ENCODE results near the gene SLC9A9. TPM values are rescaled to one million over a fixed set of nuclear protein-coding genes. Genes with fewer than 3 reads are reported as not detected.

SLC9A9 gene
- total RNA-seq, 1 experiment from 2014 or later, result not detected

- H3K9me3 ChIP-seq, result no peaks in the 10 kb centered on the region
- intact Hi-C loops (cut with micrococcal nuclease; ENCODE audit: unreplicated experiment), result no loop called here
- H3K36me3 ChIP-seq (ENCODE audit: control insufficient read depth, insufficient read depth, low read length), result no peaks in the 10 kb centered on the region
- peaks cover 7% of the 10 kb centered on the region for H3K4me1 Mint-ChIP-seq (ENCODE audit: low read depth, unreplicated experiment)
- BruUV-seq (replicated peaks), result no TSS peak
- ChIA-PET CTCF (no interaction called here), POLR2A (no interaction called here)
- no peak for TF ChIP-seq CTCF (IDR thresholded peaks at IDR 0.05; ENCODE audit: insufficient read depth in 1 of 2, low read depth in 1 of 2, low read length in 1 of 2, severe bottlenecking in 1 of 2, unreplicated experiment in 1 of 2)
- H3K27me3 ChIP-seq (replicated peaks; ENCODE audit: control insufficient read depth, insufficient read depth, low read length), result no peaks in the 10 kb centered on the region
- no peak for DNase-seq
- no peak overlapping the region for H3K27ac Mint-ChIP-seq (ENCODE audit: unreplicated experiment)
- H3K9me3 Mint-ChIP-seq (ENCODE audit: unreplicated experiment), result no peaks in the 10 kb centered on the region
- H3K27me3 Mint-ChIP-seq (ENCODE audit: insufficient read depth, unreplicated experiment), result peaks cover 3% of the 10 kb centered on the region
- no peaks in the 10 kb centered on the region for H3K4me1 ChIP-seq
- H3K36me3 Mint-ChIP-seq (ENCODE audit: insufficient read depth, unreplicated experiment), result no peaks in the 10 kb centered on the region
- H3K4me3 ChIP-seq (ENCODE audit: low read depth, low read length), result no peak overlapping the region
- H3K4me3 Mint-ChIP-seq (ENCODE audit: unreplicated experiment), result no peak overlapping the region
Observed at GRCh38 chr3:143613226-143613625, 235.0 kb downstream of the SLC9A9 start.

DNA sequence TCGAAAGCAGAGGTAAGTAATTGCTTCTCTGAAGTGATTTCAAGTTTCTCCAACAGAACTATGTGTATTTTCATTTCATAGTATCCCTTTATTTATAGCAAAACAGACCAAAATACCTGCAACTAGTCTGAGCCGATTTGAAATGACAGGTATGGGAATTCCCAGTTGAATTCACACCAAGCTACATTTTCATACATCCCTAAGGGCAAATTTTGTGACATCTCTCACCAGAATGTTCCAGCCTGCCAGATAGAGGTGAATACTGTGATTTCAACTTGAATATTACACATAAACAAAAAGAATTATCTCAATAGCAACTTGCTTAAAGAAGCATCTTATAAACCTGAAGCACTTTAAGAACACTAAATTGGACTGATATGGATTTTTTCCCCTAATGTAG, 235.7 kb downstream of the SLC9A9 start:
- no peaks in the 10 kb centered on the region for H3K36me3 Mint-ChIP-seq (ENCODE audit: insufficient read depth, unreplicated experiment)
- BruUV-seq (replicated peaks), result no TSS peak
- Histone ChIP-seq H3K9me3 (no peaks in the 10 kb centered on the region), H3K4me1 (no peaks in the 10 kb centered on the region), H3K4me3 (ENCODE audit: low read depth, low read length) (no peak overlapping the region), H3K36me3 (ENCODE audit: control insufficient read depth, insufficient read depth, low read length) (no peaks in the 10 kb centered on the region), H3K27me3 (replicated peaks; ENCODE audit: control insufficient read depth, insufficient read depth, low read length) (no peaks in the 10 kb centered on the region)
- no peaks in the 10 kb centered on the region for H3K9me3 Mint-ChIP-seq (ENCODE audit: unreplicated experiment)
- CTCF ChIA-PET, result no interaction called here
- no peak for TF ChIP-seq CTCF (IDR thresholded peaks at IDR 0.05; ENCODE audit: insufficient read depth in 1 of 2, low read depth in 1 of 2, low read length in 1 of 2, severe bottlenecking in 1 of 2, unreplicated experiment in 1 of 2)
- H3K4me1 Mint-ChIP-seq (ENCODE audit: low read depth, unreplicated experiment), result peaks cover under 1% of the 10 kb centered on the region
- intact Hi-C loops (cut with micrococcal nuclease; ENCODE audit: unreplicated experiment), result no loop called here
- no peak overlapping the region for H3K4me3 Mint-ChIP-seq (ENCODE audit: unreplicated experiment)
- POLR2A ChIA-PET, result no interaction called here
- no peak for DNase-seq
- H3K27ac Mint-ChIP-seq (ENCODE audit: unreplicated experiment), result no peak overlapping the region
- no peaks in the 10 kb centered on the region for H3K27me3 Mint-ChIP-seq (ENCODE audit: insufficient read depth, unreplicated experiment)

- ChIA-PET CTCF (no interaction called here), POLR2A (no interaction called here)
- no peaks in the 10 kb centered on the region for H3K27me3 ChIP-seq (replicated peaks; ENCODE audit: control insufficient read depth, insufficient read depth, low read length)
- no TSS peak for BruUV-seq (replicated peaks)
- H3K4me3 Mint-ChIP-seq (ENCODE audit: unreplicated experiment), result no peak overlapping the region
- no peaks in the 10 kb centered on the region for H3K36me3 ChIP-seq (ENCODE audit: control insufficient read depth, insufficient read depth, low read length)
- no peaks in the 10 kb centered on the region for H3K9me3 Mint-ChIP-seq (ENCODE audit: unreplicated experiment)
- no peak overlapping the region for H3K4me3 ChIP-seq (ENCODE audit: low read depth, low read length)
- H3K4me1 Mint-ChIP-seq (ENCODE audit: low read depth, unreplicated experiment), result no peaks in the 10 kb centered on the region
- no peaks in the 10 kb centered on the region for H3K4me1 ChIP-seq
- TF ChIP-seq CTCF (IDR thresholded peaks at IDR 0.05; ENCODE audit: insufficient read depth in 1 of 2, low read depth in 1 of 2, low read length in 1 of 2, severe bottlenecking in 1 of 2, unreplicated experiment in 1 of 2), result no peak
- no peaks in the 10 kb centered on the region for H3K9me3 ChIP-seq
- intact Hi-C loops (cut with micrococcal nuclease; ENCODE audit: unreplicated experiment), result loop anchor here (5.0 kb wide), 1 partner anchor 33 kb away; no protein-coding TSS in a partner anchor
- no peaks in the 10 kb centered on the region for H3K27me3 Mint-ChIP-seq (ENCODE audit: insufficient read depth, unreplicated experiment)
- DNase-seq, result no peak
- no peaks in the 10 kb centered on the region for H3K36me3 Mint-ChIP-seq (ENCODE audit: insufficient read depth, unreplicated experiment)
- no peak overlapping the region for H3K27ac Mint-ChIP-seq (ENCODE audit: unreplicated experiment)
Observed at GRCh38 chr3:143608966-143609365, 239.3 kb downstream of the SLC9A9 start.
